ENCODE measurements around the gene MAP7. TPM values are rescaled to one million over a fixed set of nuclear protein-coding genes. Genes with fewer than 3 reads are reported as not detected.
A peak's percentile ranks its signal among the peaks of the same experiment; 100 is the strongest.

The MAP7 gene
- total RNA-seq, 2 experiments from 2014 or later: not detected

GRCh38 chr6:136547871-136548270 lies 2.4 kb downstream of the MAP7 start:
- no peaks in the 10 kb centered on the region for H3K9me2 ChIP-seq (ENCODE audit: insufficient read depth, low read length)
- POLR2A ChIA-PET: no interaction called here
- no peak overlapping the region for H3K4me2 ChIP-seq (ENCODE audit: low read length)
- no peaks in the 10 kb centered on the region for H3K4me1 ChIP-seq (ENCODE audit: insufficient read depth, low read length, poor library complexity, severe bottlenecking)
- no peak overlapping the region for H3K27ac ChIP-seq (ENCODE audit: low read depth, low read length, poor library complexity, severe bottlenecking)
- intact Hi-C loops (cut with micrococcal nuclease; ENCODE audit: unreplicated experiment): no loop called here
- CTCF ChIA-PET (ENCODE audit: unreplicated experiment): no interaction called here
- no peaks in the 10 kb centered on the region for H3K79me2 ChIP-seq (ENCODE audit: insufficient read depth, low read depth, low read length)
- no peak overlapping the region for H2AFZ ChIP-seq (ENCODE audit: low read length)
- no peaks in the 10 kb centered on the region for H4K20me1 ChIP-seq (ENCODE audit: insufficient read depth, low read length)
- DNase-seq (ENCODE audit: low spot score): no peak
- H3K36me3 ChIP-seq (ENCODE audit: insufficient read depth, low read length): no peaks in the 10 kb centered on the region
- H3K4me3 ChIP-seq (ENCODE audit: low read depth, low read length, poor library complexity, severe bottlenecking): no peak overlapping the region
- no peak for TF ChIP-seq CTCF (conservative IDR thresholded peaks at IDR 0.05; ENCODE audit: low read length)
- no peak for TF ChIP-seq EZH2phosphoT487 (IDR thresholded peaks at IDR 0.05; ENCODE audit: borderline replicate concordance, low read depth, low read length)
- BruUV-seq (replicated peaks): no TSS peak
- H3K9me3 ChIP-seq (ENCODE audit: low read length): no peaks in the 10 kb centered on the region

GRCh38 chr6:136547336-136547735 lies 2.9 kb downstream of the MAP7 start:
- BruUV-seq (replicated peaks): no TSS peak
- H3K79me2 ChIP-seq (ENCODE audit: insufficient read depth, low read depth, low read length): no peaks in the 10 kb centered on the region

More at GRCh38 chr6:136547336-136547735, 2.9 kb downstream of the MAP7 start:
- no peaks in the 10 kb centered on the region for H3K9me2 ChIP-seq (ENCODE audit: insufficient read depth, low read length)
- H2AFZ ChIP-seq (ENCODE audit: low read length): no peak overlapping the region
- H3K27ac ChIP-seq (ENCODE audit: low read depth, low read length, poor library complexity, severe bottlenecking): no peak overlapping the region
- DNase-seq (ENCODE audit: low spot score): no peak
- TF ChIP-seq EZH2phosphoT487 (IDR thresholded peaks at IDR 0.05; ENCODE audit: borderline replicate concordance, low read depth, low read length) (no peak), CTCF (conservative IDR thresholded peaks at IDR 0.05; ENCODE audit: low read length) (peak; percentile 41)
- no peak overlapping the region for H3K4me3 ChIP-seq (ENCODE audit: low read depth, low read length, poor library complexity, severe bottlenecking)
- ChIA-PET CTCF (ENCODE audit: unreplicated experiment) (no interaction called here), POLR2A (interaction anchor here (0.6 to 0.7 kb wide), 3 partner anchors 12 to 280 kb away, joined by 3 read pairs; no protein-coding TSS in a partner anchor)
- H3K4me1 ChIP-seq (ENCODE audit: insufficient read depth, low read length, poor library complexity, severe bottlenecking): no peaks in the 10 kb centered on the region
- intact Hi-C loops (cut with micrococcal nuclease; ENCODE audit: unreplicated experiment): no loop called here
- no peak overlapping the region for H3K4me2 ChIP-seq (ENCODE audit: low read length)
- H4K20me1 ChIP-seq (ENCODE audit: insufficient read depth, low read length): no peaks in the 10 kb centered on the region
- no peaks in the 10 kb centered on the region for H3K9me3 ChIP-seq (ENCODE audit: low read length)
- no peaks in the 10 kb centered on the region for H3K36me3 ChIP-seq (ENCODE audit: insufficient read depth, low read length)
